ES-I3 (cell line): ENCODE measurements around the gene MYO1H.

Experiments used
- H3K36me3 ChIP-seq: 2 replicates; pipeline ENCODE4 v1.6.1; 2013; ENCODE audit warnings: mild to moderate bottlenecking, low read length, control low read depth, moderate library complexity; ENCODE audit not compliant: insufficient read depth
- H3K4me1 ChIP-seq: 2 replicates; pipeline ENCODE4 v1.6.1; 2013; ENCODE audit warnings: mild to moderate bottlenecking, control low read depth, low read length; ENCODE audit not compliant: insufficient read depth
- H3K9ac ChIP-seq: 2 replicates; pipeline ENCODE4 v1.6.1; 2013; ENCODE audit warnings: low read depth, mild to moderate bottlenecking, low read length, moderate library complexity
- H3K9me3 ChIP-seq: 2 replicates; pipeline ENCODE4 v1.6.1; 2013; ENCODE audit warnings: mild to moderate bottlenecking, low read length, moderate library complexity; ENCODE audit not compliant: control insufficient read depth, insufficient read depth

Gene MYO1H

GRCh38 chr12:109458771-109459208 is 111.1 kb downstream of the MYO1H start:
- peaks cover 66% of the 10 kb centered on the region for H3K4me1 ChIP-seq
- peak overlapping the region; percentile 3; the same call in 1 of the 2 replicates for H3K9ac ChIP-seq
- no peaks in the 10 kb centered on the region for H3K9me3 ChIP-seq
- H3K36me3 ChIP-seq, result peaks cover 20% of the 10 kb centered on the region

GRCh38 chr12:109459247-109459646 is 111.5 kb downstream of the MYO1H start:
- H3K9me3 ChIP-seq, result no peaks in the 10 kb centered on the region
- peaks cover 70% of the 10 kb centered on the region for H3K4me1 ChIP-seq
- no peak overlapping the region for H3K9ac ChIP-seq
- H3K36me3 ChIP-seq, result peaks cover 17% of the 10 kb centered on the region

GRCh38 chr12:109460538-109460937 is 112.8 kb downstream of the MYO1H start:
- Histone ChIP-seq H3K9ac (no peak overlapping the region), H3K36me3 (peaks cover 10% of the 10 kb centered on the region), H3K4me1 (peaks cover 75% of the 10 kb centered on the region), H3K9me3 (no peaks in the 10 kb centered on the region)

- H3K36me3 ChIP-seq, result peaks cover 8% of the 10 kb centered on the region; the same call in 1 of the 2 replicates
These were observed 113.5 kb downstream of the MYO1H start for GRCh38 chr12:109461049-109461845.

GRCh38 chr12:109461846-109462756 is 114.4 kb downstream of the MYO1H start:
- Histone ChIP-seq H3K9me3 (no peaks in the 10 kb centered on the region), H3K36me3 (peaks cover 5% of the 10 kb centered on the region; the same call in 1 of the 2 replicates), H3K9ac (no peak overlapping the region), H3K4me1 (peaks cover 72% of the 10 kb centered on the region)

More at GRCh38 chr12:109461049-109461845, 113.5 kb downstream of the MYO1H start:
- peaks cover 75% of the 10 kb centered on the region for H3K4me1 ChIP-seq
- no peak overlapping the region for H3K9ac ChIP-seq
- H3K9me3 ChIP-seq, result no peaks in the 10 kb centered on the region

- Histone ChIP-seq H3K9ac (no peak overlapping the region), H3K36me3 (no peaks in the 10 kb centered on the region; the same call in 1 of the 2 replicates), H3K9me3 (no peaks in the 10 kb centered on the region), H3K4me1 (peaks cover 68% of the 10 kb centered on the region)
These were observed 115.4 kb downstream of the MYO1H start for GRCh38 chr12:109462868-109463692.

GRCh38 chr12:109463756-109464155 is 116.1 kb downstream of the MYO1H start:
- Histone ChIP-seq H3K4me1 (peaks cover 64% of the 10 kb centered on the region), H3K9me3 (no peaks in the 10 kb centered on the region), H3K36me3 (no peaks in the 10 kb centered on the region; the same call in 1 of the 2 replicates), H3K9ac (no peak overlapping the region)

- Histone ChIP-seq H3K9ac (no peak overlapping the region), H3K4me1 (peaks cover 56% of the 10 kb centered on the region), H3K36me3 (no peaks in the 10 kb centered on the region; the same call in 1 of the 2 replicates), H3K9me3 (no peaks in the 10 kb centered on the region)
These were observed 117.1 kb downstream of the MYO1H start for GRCh38 chr12:109464642-109465351.

GRCh38 chr12:109466305-109466704 is 118.6 kb downstream of the MYO1H start:
- no peak overlapping the region for H3K9ac ChIP-seq
- H3K4me1 ChIP-seq, result peaks cover 42% of the 10 kb centered on the region
- no peaks in the 10 kb centered on the region; the same call in 1 of the 2 replicates for H3K36me3 ChIP-seq
- H3K9me3 ChIP-seq, result no peaks in the 10 kb centered on the region

GRCh38 chr12:109466821-109467220 is 119.1 kb downstream of the MYO1H start:
- peaks cover 37% of the 10 kb centered on the region for H3K4me1 ChIP-seq
- H3K36me3 ChIP-seq, result no peaks in the 10 kb centered on the region; the same call in 1 of the 2 replicates
- H3K9me3 ChIP-seq, result no peaks in the 10 kb centered on the region
- H3K9ac ChIP-seq, result no peak overlapping the region

- no peak overlapping the region for H3K9ac ChIP-seq
- H3K4me1 ChIP-seq, result peaks cover 24% of the 10 kb centered on the region
- H3K9me3 ChIP-seq, result no peaks in the 10 kb centered on the region
- no peaks in the 10 kb centered on the region; the same call in 1 of the 2 replicates for H3K36me3 ChIP-seq
These were observed 120.4 kb downstream of the MYO1H start for GRCh38 chr12:109467978-109468676.

GRCh38 chr12:109469517-109469916 is 121.8 kb downstream of the MYO1H start:
- H3K4me1 ChIP-seq, result peaks cover 10% of the 10 kb centered on the region
- no peak overlapping the region for H3K9ac ChIP-seq
- no peaks in the 10 kb centered on the region for H3K9me3 ChIP-seq
- H3K36me3 ChIP-seq, result no peaks in the 10 kb centered on the region; the same call in 1 of the 2 replicates

GRCh38 chr12:109473006-109473405 is 125.3 kb downstream of the MYO1H start:
- H3K36me3 ChIP-seq, result no peaks in the 10 kb centered on the region; the same call in 1 of the 2 replicates
- H3K9ac ChIP-seq, result no peak overlapping the region
- H3K4me1 ChIP-seq, result peaks cover 13% of the 10 kb centered on the region
- no peaks in the 10 kb centered on the region for H3K9me3 ChIP-seq
